PC-3 (cell line): ENCODE data around the gene ID2. TPM values are rescaled to one million over a fixed set of nuclear protein-coding genes. Genes with fewer than 3 reads are reported as not detected.

ENCODE experiments used
- ATAC-seq: fragments of 200-7000 bp; cut with Tn5 transposase; 2 replicates; pipeline ENCODE4 v1.9.1; 2020; ENCODE audit warnings: mild to moderate bottlenecking, moderate library complexity
- BruUV-seq: library from RNA; stranded (reverse); fragments of 400-500 nt; replicated peaks from 2 replicates; lab custom pipeline; 2021; lab: Mats Ljungman, UMichigan
- CTCF ChIA-PET: fragments of 300-600 bp; sonication (Branson Sonifier 250); formaldehyde crosslinking; loops from one replicate; lab custom pipeline; 2022; ENCODE audit warnings: antibody characterized with exemption; lab: Charles Lee
- POLR2A ChIA-PET: fragments of 300-600 bp; sonication (Branson Sonifier 250); formaldehyde crosslinking; loops from one replicate; lab custom pipeline; 2022; ENCODE audit warnings: antibody characterized with exemption; ENCODE audit not compliant: unreplicated experiment; lab: Charles Lee
- DNase-seq: peaks from one replicate; pipeline ENCODE4 v3.0.0-alpha.2; 2015
- H2AFZ ChIP-seq: fragments of 300-600 bp; sonication (generic); 2 replicates; pipeline ENCODE4 v1.6.0; 2016; ENCODE audit warnings: antibody characterized with exemption, low read length
- H3F3A ChIP-seq: fragments of 300-600 bp; sonication (generic); one replicate; pipeline ENCODE4 v1.6.0; 2017; ENCODE audit warnings: antibody characterized with exemption, low read length, control low read depth, mild to moderate bottlenecking; ENCODE audit not compliant: unreplicated experiment
- H3K27ac ChIP-seq: fragments of 300-600 bp; sonication (generic); 2 replicates; pipeline ENCODE4 v1.5.1; 2016; ENCODE audit warnings: mild to moderate bottlenecking, low read length
- H3K27me3 ChIP-seq: fragments of 300-600 bp; sonication (generic); 2 replicates; pipeline ENCODE4 v1.6.1; 2016; ENCODE audit warnings: low read length, mixed read lengths
- H3K36me3 ChIP-seq: fragments of 300-600 bp; sonication (generic); 2 replicates; pipeline ENCODE4 v1.6.1; 2016; ENCODE audit warnings: low read depth, mixed run types, low read length, mixed read lengths
- H3K4me1 ChIP-seq: fragments of 300-600 bp; sonication (generic); 2 replicates; pipeline ENCODE4 v1.5.1; 2016; ENCODE audit warnings: low read length; ENCODE audit not compliant: insufficient read depth
- H3K4me2 ChIP-seq: fragments of 300-600 bp; sonication (generic); 2 replicates; pipeline ENCODE4 v1.6.0; 2016; ENCODE audit warnings: low read length
- H3K4me3 ChIP-seq: fragments of 300-600 bp; sonication (generic); 2 replicates; pipeline ENCODE4 v1.5.1; 2016; ENCODE audit warnings: mild to moderate bottlenecking, low read length, mixed read lengths
- H3K79me2 ChIP-seq: fragments of 300-600 bp; sonication (generic); 2 replicates; pipeline ENCODE4 v1.6.1; 2017; ENCODE audit warnings: low read length, mixed read lengths
- H3K9ac ChIP-seq: fragments of 300-600 bp; sonication (generic); 2 replicates; pipeline ENCODE4 v1.6.0; 2016; ENCODE audit warnings: mild to moderate bottlenecking, low read length
- H3K9me2 ChIP-seq: fragments of 300-600 bp; sonication (generic); replicated peaks from 2 replicates; pipeline ENCODE4 v1.6.1; 2016; ENCODE audit warnings: mixed run types, low read length, mixed read lengths
- H3K9me3 ChIP-seq: fragments of 300-600 bp; sonication (generic); 2 replicates; pipeline ENCODE4 v1.6.1; 2016; ENCODE audit warnings: low read length, mixed read lengths
- H4K20me1 ChIP-seq: fragments of 300-600 bp; sonication (generic); 2 replicates; pipeline ENCODE4 v1.6.1; 2016; ENCODE audit warnings: low read length, mixed read lengths
- EZH2 ChIP-seq: fragments of 300-600 bp; sonication (generic); IDR thresholded peaks from one replicate; pipeline ENCODE4 v1.6.1; 2017; ENCODE audit warnings: antibody characterized with exemption, mild to moderate bottlenecking, low read length; ENCODE audit not compliant: unreplicated experiment
- EZH2phosphoT487 ChIP-seq: fragments of 300-600 bp; sonication (generic); IDR thresholded peaks from 2 replicates; pipeline ENCODE4 v1.6.1; 2018; ENCODE audit warnings: mild to moderate bottlenecking, antibody characterized with exemption, low read length, borderline replicate concordance
- intact Hi-C: fragments of 100-400 bp; cut with micrococcal nuclease; formaldehyde crosslinking; loops from 2 replicates; pipeline ENCODE4 v1.9.0; 2023
- total RNA-seq: library from RNA; depleted of rRNA; stranded (reverse); fragments of >200 nt; gene quantifications from 2 replicates; pipeline ENCODE4 v1.2.3, GENCODE V29; 2014
- TF ChIP-seq, protein P1 (sequence below): fragments of 300-600 bp; sonication (generic); conservative IDR thresholded peaks from 2 replicates; pipeline ENCODE4 v1.5.1; 2017; ENCODE audit warnings: antibody characterized with exemption, low read depth, mild to moderate bottlenecking, low read length

ID2 gene
- total RNA-seq, 1 experiment from 2014 or later: 92.1 TPM

DNA sequence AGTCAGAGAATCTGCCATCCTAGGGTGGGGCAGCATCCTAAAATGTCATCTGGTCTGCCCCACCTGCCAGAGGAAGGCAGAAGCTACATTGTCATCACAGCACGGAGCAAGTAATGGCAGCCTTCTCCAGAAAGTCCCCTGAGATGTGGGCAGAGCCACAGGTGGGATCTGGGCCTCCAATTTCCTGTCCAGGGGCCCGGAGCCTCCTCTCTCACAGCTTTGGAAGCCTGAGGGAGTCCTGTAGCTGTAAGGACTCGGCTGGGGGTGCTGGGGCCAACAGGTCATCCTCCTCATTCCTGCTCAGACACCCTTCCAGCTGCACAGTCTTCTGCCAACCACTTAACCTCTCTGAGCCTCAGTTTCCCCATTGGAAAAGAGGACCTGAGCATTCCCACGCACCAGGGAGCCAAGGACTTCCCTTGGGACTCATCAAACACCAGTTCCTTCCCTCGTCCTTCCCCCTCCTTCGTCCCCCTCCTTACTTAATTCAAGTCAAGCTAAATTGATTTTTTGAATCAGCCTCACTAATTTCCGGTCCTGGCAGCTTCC lies 48.6 kb upstream of the ID2 start:
- CTCF ChIA-PET: no interaction called here
- DNase-seq (no peak), ATAC-seq (no peak)
- intact Hi-C loops: no loop called here
- Histone ChIP-seq H3K4me3 (no peak overlapping the region), H3K9me3 (no peaks in the 10 kb centered on the region), H4K20me1 (no peaks in the 10 kb centered on the region), H3K4me2 (peak overlapping the region; percentile 34; the same call in 1 of the 2 replicates), H3K36me3 (no peaks in the 10 kb centered on the region), H3K79me2 (no peaks in the 10 kb centered on the region), H3K9me2 (no peaks in the 10 kb centered on the region), H2AFZ (no peak overlapping the region), H3K27ac (no peak overlapping the region), H3K27me3 (no peaks in the 10 kb centered on the region), H3F3A (no peaks in the 10 kb centered on the region), H3K4me1 (peaks cover 6% of the 10 kb centered on the region; the same call in 1 of the 2 replicates), H3K9ac (no peak overlapping the region)
- TF ChIP-seq EZH2phosphoT487: no peak
- TF ChIP-seq EZH2: no peak
- TF ChIP-seq, protein P1, sequence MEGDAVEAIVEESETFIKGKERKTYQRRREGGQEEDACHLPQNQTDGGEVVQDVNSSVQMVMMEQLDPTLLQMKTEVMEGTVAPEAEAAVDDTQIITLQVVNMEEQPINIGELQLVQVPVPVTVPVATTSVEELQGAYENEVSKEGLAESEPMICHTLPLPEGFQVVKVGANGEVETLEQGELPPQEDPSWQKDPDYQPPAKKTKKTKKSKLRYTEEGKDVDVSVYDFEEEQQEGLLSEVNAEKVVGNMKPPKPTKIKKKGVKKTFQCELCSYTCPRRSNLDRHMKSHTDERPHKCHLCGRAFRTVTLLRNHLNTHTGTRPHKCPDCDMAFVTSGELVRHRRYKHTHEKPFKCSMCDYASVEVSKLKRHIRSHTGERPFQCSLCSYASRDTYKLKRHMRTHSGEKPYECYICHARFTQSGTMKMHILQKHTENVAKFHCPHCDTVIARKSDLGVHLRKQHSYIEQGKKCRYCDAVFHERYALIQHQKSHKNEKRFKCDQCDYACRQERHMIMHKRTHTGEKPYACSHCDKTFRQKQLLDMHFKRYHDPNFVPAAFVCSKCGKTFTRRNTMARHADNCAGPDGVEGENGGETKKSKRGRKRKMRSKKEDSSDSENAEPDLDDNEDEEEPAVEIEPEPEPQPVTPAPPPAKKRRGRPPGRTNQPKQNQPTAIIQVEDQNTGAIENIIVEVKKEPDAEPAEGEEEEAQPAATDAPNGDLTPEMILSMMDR: no peak
- BruUV-seq: no TSS peak
- POLR2A ChIA-PET: no interaction called here

DNA sequence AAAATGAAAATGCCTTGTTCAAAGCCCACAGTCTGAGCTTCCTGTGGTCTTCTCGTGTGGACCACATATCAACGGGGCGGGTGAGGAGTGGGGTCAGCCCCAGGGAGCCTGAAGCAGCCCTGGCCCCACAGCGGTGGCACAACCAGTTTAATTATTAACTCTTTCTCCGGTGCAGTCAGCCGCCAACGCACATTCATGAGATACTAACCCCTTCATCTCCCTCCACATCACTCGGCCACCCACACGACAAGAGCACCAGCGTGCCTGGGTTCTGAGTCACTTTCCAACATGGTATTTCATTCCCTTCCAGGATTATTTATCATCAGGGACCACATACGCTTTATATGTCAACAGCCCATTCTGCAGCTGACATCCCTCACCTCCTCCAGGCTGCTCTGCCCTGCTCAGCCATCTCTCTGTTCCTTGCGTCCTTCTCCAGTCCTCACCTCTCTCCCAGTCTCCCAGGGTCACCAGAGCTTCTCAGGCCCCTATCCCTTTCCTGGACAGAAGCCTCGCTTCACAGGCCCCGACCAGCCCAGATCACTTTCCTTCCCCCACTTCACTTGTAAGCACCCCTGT lies 48.0 kb upstream of the ID2 start:
- Histone ChIP-seq H3K36me3 (no peaks in the 10 kb centered on the region), H3K4me3 (no peak overlapping the region), H3K4me2 (peak overlapping the region; percentile 34; the same call in 1 of the 2 replicates), H4K20me1 (no peaks in the 10 kb centered on the region), H3K79me2 (no peaks in the 10 kb centered on the region), H3K9ac (no peak overlapping the region), H3K27me3 (no peaks in the 10 kb centered on the region), H3K9me3 (no peaks in the 10 kb centered on the region), H2AFZ (no peak overlapping the region), H3K27ac (no peak overlapping the region), H3F3A (no peaks in the 10 kb centered on the region), H3K4me1 (peaks cover 4% of the 10 kb centered on the region; the same call in 1 of the 2 replicates), H3K9me2 (no peaks in the 10 kb centered on the region)
- intact Hi-C loops: no loop called here
- TF ChIP-seq EZH2 (no peak), EZH2phosphoT487 (no peak)
- TF ChIP-seq, protein P1: no peak
- ChIA-PET POLR2A (no interaction called here), CTCF (no interaction called here)
- no TSS peak for BruUV-seq
- ATAC-seq (no peak), DNase-seq (peak; percentile 59)
